Measurements from ENCODE around the gene CHRNB1. TPM values are rescaled to one million over a fixed set of nuclear protein-coding genes. Genes with fewer than 3 reads are reported as not detected.

Gene CHRNB1
- total and polyA plus RNA-seq, 2 of the 8 experiments (the other 6 are each of a cell fraction or from before 2014, with no cell fraction given): 14.1 to 28.2 TPM

GRCh38 chr17:7437950-7438614 is 6.8 kb upstream of the CHRNB1 start (continued):
- TF ChIP-seq CHD7 (IDR thresholded peaks at IDR 0.05; ENCODE audit: insufficient replicate concordance, low read length) (no peak), CBX5 (IDR thresholded peaks at IDR 0.05; ENCODE audit: low read depth, low read length) (no peak), TEAD4 (IDR thresholded peaks at IDR 0.05; ENCODE audit: low read depth, low read length) (no peak), CHD1 (IDR thresholded peaks at IDR 0.05; ENCODE audit: low read depth, low read length) (no peak)
